Endothelial cell of umbilical vein (primary cell): ENCODE results near the gene RBM20. TPM values are rescaled to one million over a fixed set of nuclear protein-coding genes. Genes with fewer than 3 reads are reported as not detected.

ENCODE experiments used
- BruUV-seq: library from RNA; stranded (reverse); fragments of 400-500 nt; replicated peaks from 2 replicates; lab custom pipeline; 2021; lab: Mats Ljungman, UMichigan
- CTCF ChIA-PET: fragments of 300-600, 350-600 bp; sonication (Branson Sonifier 250); formaldehyde crosslinking; loops from one replicate; lab custom pipeline; 2021; ENCODE audit warnings: antibody characterized with exemption, inconsistent platforms; lab: Charles Lee
- POLR2A ChIA-PET: fragments of 300-600, 350-600 bp; sonication (Branson Sonifier 250); formaldehyde crosslinking; loops from one replicate; lab custom pipeline; 2021; ENCODE audit warnings: antibody characterized with exemption, inconsistent platforms; lab: Charles Lee
- DNase-seq: peaks from one replicate; pipeline ENCODE4 v3.0.0-alpha.2; 2011; ENCODE audit warnings: low read depth, low spot score
- FAIRE-seq: peaks from 2 replicates; lab custom pipeline; 2011; peaks lifted over from hg19 to GRCh38; lab: Jason Lieb, UNC
- H2AFZ ChIP-seq: 2 replicates; pipeline ENCODE4 v1.6.0; 2012; ENCODE audit warnings: low read depth, low read length, control low read depth, inconsistent platforms
- H3K27ac ChIP-seq: 2 replicates; pipeline ENCODE4 v1.5.1; 2011; ENCODE audit warnings: low read depth, mild to moderate bottlenecking, control low read depth, low read length, moderate library complexity; ENCODE audit not compliant: insufficient read depth
- H3K27me3 ChIP-seq, 2 experiments: 2 replicates each; pipeline versions ENCODE4 v1.6.0 to v1.6.1; 2011; ENCODE audit warnings: low read length in 2 of 2, mixed read lengths in 1 of 2; ENCODE audit not compliant: control insufficient read depth in 2 of 2, insufficient read depth in 2 of 2
- H3K36me3 ChIP-seq, 2 experiments: 2 replicates in 1 of 2; 3 replicates in 1 of 2; pipeline ENCODE4 v1.5.1; 2011; ENCODE audit warnings: low read length in 2 of 2, mild to moderate bottlenecking in 1 of 2, moderate library complexity in 1 of 2; ENCODE audit not compliant: control insufficient read depth in 2 of 2, insufficient read depth in 2 of 2; ENCODE audit errors: extremely low read depth in 1 of 2
- H3K4me1 ChIP-seq: 3 replicates; pipeline ENCODE4 v1.5.1; 2011; ENCODE audit warnings: mild to moderate bottlenecking, low read length; ENCODE audit not compliant: control insufficient read depth, insufficient read depth; ENCODE audit errors: extremely low read depth
- H3K4me2 ChIP-seq: 2 replicates; pipeline ENCODE4 v1.6.1; 2011; ENCODE audit warnings: low read length, control low read depth, mixed read lengths; ENCODE audit not compliant: insufficient read depth
- H3K4me3 ChIP-seq, 3 experiments: fragments of 200-600 bp in 1 of 3; sonication (generic), shearing (Covaris generic) in 1 of 3; replicated peaks in 1 of 3; 2 replicates each; pipeline ENCODE4 v1.5.1; 2011 to 2016; ENCODE audit warnings: control low read depth in 3 of 3, low read length in 3 of 3, mild to moderate bottlenecking in 2 of 3, inconsistent platforms in 1 of 3, low read depth in 1 of 3, moderate library complexity in 1 of 3; ENCODE audit not compliant: insufficient read depth in 1 of 3
- H3K79me2 ChIP-seq: 2 replicates; pipeline ENCODE4 v1.6.0; 2012; ENCODE audit warnings: low read length, inconsistent platforms; ENCODE audit not compliant: control insufficient read depth, insufficient read depth
- H3K9ac ChIP-seq: replicated peaks from 2 replicates; pipeline ENCODE3; 2011; ENCODE audit warnings: low read length, control low read depth; ENCODE audit not compliant: insufficient read depth; ENCODE audit errors: extremely low read depth
- H3K9me1 ChIP-seq: replicated peaks from 3 replicates; pipeline ENCODE4 v1.6.0; 2011; ENCODE audit warnings: mild to moderate bottlenecking, low read length; ENCODE audit not compliant: control insufficient read depth, insufficient read depth; ENCODE audit errors: extremely low read depth
- H3K9me3 ChIP-seq: replicated peaks from 2 replicates; pipeline ENCODE4 v1.5.1; 2012; ENCODE audit warnings: low read length, inconsistent platforms; ENCODE audit not compliant: control insufficient read depth, insufficient read depth
- H4K20me1 ChIP-seq: replicated peaks from 2 replicates; pipeline ENCODE3; 2011; ENCODE audit warnings: mild to moderate bottlenecking, low read length; ENCODE audit not compliant: control insufficient read depth, insufficient read depth; ENCODE audit errors: extremely low read depth
- EZH2 ChIP-seq: IDR thresholded peaks from 2 replicates; pipeline ENCODE4 v1.6.1; 2012; ENCODE audit warnings: borderline replicate concordance, low read depth, mild to moderate bottlenecking, moderate library complexity, low read length, inconsistent platforms; ENCODE audit not compliant: severe bottlenecking
- FOS ChIP-seq: IDR thresholded peaks from 2 replicates; pipeline ENCODE4 v1.6.1; 2011; ENCODE audit warnings: mild to moderate bottlenecking, low read length, moderate library complexity, borderline replicate concordance; ENCODE audit not compliant: insufficient read depth
- GATA2 ChIP-seq: IDR thresholded peaks from 2 replicates; pipeline ENCODE4 v1.7.0; 2011; ENCODE audit warnings: low read depth, mild to moderate bottlenecking, moderate library complexity, mixed read lengths, low read length; ENCODE audit not compliant: insufficient read length, insufficient read depth
- JUN ChIP-seq: IDR thresholded peaks from 2 replicates; pipeline ENCODE4 v1.6.1; 2011; ENCODE audit warnings: borderline replicate concordance, low read depth; ENCODE audit not compliant: insufficient read length, insufficient read depth
- MYC ChIP-seq: IDR thresholded peaks from one replicate; pipeline ENCODE4 v1.6.1; 2011; ENCODE audit warnings: mild to moderate bottlenecking, low read depth, low read length
- POLR2A ChIP-seq: IDR thresholded peaks from 2 replicates; pipeline ENCODE4 v1.6.1; 2012; ENCODE audit warnings: low read depth, mild to moderate bottlenecking, control low read depth, low read length
- POLR2AphosphoS5 ChIP-seq: IDR thresholded peaks from 2 replicates; pipeline ENCODE4 v1.6.1; 2012; ENCODE audit warnings: low read depth, mild to moderate bottlenecking, control low read depth, low read length, moderate library complexity; ENCODE audit not compliant: insufficient read depth
- dilution Hi-C: fragments of 300-500 bp; cut with MboI; formaldehyde crosslinking; loops from one replicate; pipeline ENCODE4 v1.15.0; 2019; ENCODE audit warnings: low sequenced_read_pairs; ENCODE audit not compliant: extremely low pct_ligation_motif_present
- intact Hi-C: fragments of 100-400 bp; cut with micrococcal nuclease; formaldehyde crosslinking; loops from one replicate; pipeline ENCODE4 v1.10.0; 2022
- polyA plus RNA-seq, 4 experiments: library from polyadenylated mRNA; depleted of rRNA in 3 of 4; stranded (reverse) in 3 of 4; unstranded in 1 of 4; fragments of >200 nt; gene quantifications; 2 replicates each; pipeline versions ENCODE4 v1.2.1 to v1.2.3, GENCODE V29; 2011 to 2012; ENCODE audit warnings: missing spikeins in 1 of 4
- total RNA-seq: library from RNA; stranded (reverse); gene quantifications from 2 replicates; pipeline ENCODE4 v1.2.3, GENCODE V29; 2021
- TF ChIP-seq, protein P1 (sequence below), 2 donors: IDR thresholded peaks; 1 replicate in 1 of 2; 2 replicates in 1 of 2; pipeline ENCODE4 v1.5.1; 2011; ENCODE audit warnings: low read length in 2 of 2, mild to moderate bottlenecking in 2 of 2, moderate library complexity in 2 of 2, control low read depth in 1 of 2, inconsistent platforms in 1 of 2, low read depth in 1 of 2; ENCODE audit not compliant: insufficient read depth in 1 of 2; ENCODE audit errors: extremely low read depth in 1 of 2
- TF ChIP-seq, protein P2 (sequence below): IDR thresholded peaks from 2 replicates; pipeline ENCODE4 v1.6.1; 2011; ENCODE audit not compliant: insufficient read depth, insufficient read length

Gene RBM20
- total and polyA plus RNA-seq, 2 donors (not counting 3 experiments of a cell fraction or from before 2014, with no cell fraction given): 0.04 TPM; not detected in 1

- TF ChIP-seq MYC (no peak), FOS (no peak), EZH2 (no peak), GATA2 (no peak), POLR2A (no peak), JUN (no peak), POLR2AphosphoS5 (no peak)
- TF ChIP-seq, protein P1, sequence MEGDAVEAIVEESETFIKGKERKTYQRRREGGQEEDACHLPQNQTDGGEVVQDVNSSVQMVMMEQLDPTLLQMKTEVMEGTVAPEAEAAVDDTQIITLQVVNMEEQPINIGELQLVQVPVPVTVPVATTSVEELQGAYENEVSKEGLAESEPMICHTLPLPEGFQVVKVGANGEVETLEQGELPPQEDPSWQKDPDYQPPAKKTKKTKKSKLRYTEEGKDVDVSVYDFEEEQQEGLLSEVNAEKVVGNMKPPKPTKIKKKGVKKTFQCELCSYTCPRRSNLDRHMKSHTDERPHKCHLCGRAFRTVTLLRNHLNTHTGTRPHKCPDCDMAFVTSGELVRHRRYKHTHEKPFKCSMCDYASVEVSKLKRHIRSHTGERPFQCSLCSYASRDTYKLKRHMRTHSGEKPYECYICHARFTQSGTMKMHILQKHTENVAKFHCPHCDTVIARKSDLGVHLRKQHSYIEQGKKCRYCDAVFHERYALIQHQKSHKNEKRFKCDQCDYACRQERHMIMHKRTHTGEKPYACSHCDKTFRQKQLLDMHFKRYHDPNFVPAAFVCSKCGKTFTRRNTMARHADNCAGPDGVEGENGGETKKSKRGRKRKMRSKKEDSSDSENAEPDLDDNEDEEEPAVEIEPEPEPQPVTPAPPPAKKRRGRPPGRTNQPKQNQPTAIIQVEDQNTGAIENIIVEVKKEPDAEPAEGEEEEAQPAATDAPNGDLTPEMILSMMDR (IDR thresholded peaks at IDR 0.05; ENCODE audit: extremely low read depth in 1 of 2, insufficient read depth in 1 of 2, low read depth in 1 of 2, low read length in 2 of 2): no peak
- TF ChIP-seq, protein P2, sequence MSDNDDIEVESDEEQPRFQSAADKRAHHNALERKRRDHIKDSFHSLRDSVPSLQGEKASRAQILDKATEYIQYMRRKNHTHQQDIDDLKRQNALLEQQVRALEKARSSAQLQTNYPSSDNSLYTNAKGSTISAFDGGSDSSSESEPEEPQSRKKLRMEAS: no peak
- ChIA-PET CTCF (no interaction called here), POLR2A (no interaction called here)
- H4K20me1 ChIP-seq: no peaks in the 10 kb centered on the region
- H3K9me3 ChIP-seq: no peaks in the 10 kb centered on the region
- DNase-seq (no peak), FAIRE-seq (no peak)
- dilution Hi-C loops: no loop called here
- H3K4me3 ChIP-seq: no peak overlapping the region
- H3K79me2 ChIP-seq: no peaks in the 10 kb centered on the region
- no peak overlapping the region for H2AFZ ChIP-seq
- no peak overlapping the region for H3K27ac ChIP-seq
- H3K4me2 ChIP-seq: no peak overlapping the region
- no peak overlapping the region for H3K9ac ChIP-seq
- intact Hi-C loops: loop anchor here (5.0 kb wide), 1 partner anchor 85 kb away; no protein-coding TSS in a partner anchor
- H3K4me1 ChIP-seq: no peaks in the 10 kb centered on the region
- H3K27me3 ChIP-seq: peaks cover 6 to 10% of the 10 kb centered on the region in 2 experiments
- BruUV-seq: no TSS peak
- no peaks in the 10 kb centered on the region for H3K9me1 ChIP-seq
- H3K36me3 ChIP-seq: no peaks in the 10 kb centered on the region
These were observed 218.0 kb downstream of the RBM20 start for GRCh38 chr10:110861930-110862649.
